OCI-M2 (cell line): ENCODE measurements around the gene GALNT17.
"Not testable (repeated sequence)": the region's sequence is repeated elsewhere in the genome, so short reads cannot be mapped to it uniquely, and the experiment has no call there.

Source experiments
- DNase-seq: peaks from one replicate; lab custom pipeline; 2025; ENCODE audit not compliant: unreplicated experiment; lab: John Stamatoyannopoulos, UW

The GALNT17 gene

DNA sequence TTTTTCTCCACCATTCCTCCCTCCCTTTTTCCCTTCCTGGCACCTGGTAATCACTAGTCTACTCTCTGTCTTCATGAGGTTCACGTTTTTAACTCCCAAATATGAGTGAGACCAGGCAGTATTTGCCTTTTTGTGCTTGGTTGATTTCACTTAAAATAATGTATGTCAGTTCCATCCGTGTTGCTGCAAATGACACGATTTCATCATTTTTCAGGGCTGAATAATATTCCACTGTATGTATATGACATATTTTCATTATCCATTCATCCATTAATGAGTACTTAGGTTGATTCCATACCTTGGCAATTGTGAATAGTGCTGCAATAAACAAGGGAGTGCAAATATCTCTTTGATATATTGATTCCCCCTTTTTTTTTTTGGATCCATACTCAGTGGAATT, 25.8 kb downstream of the GALNT17 start:
- no peak for DNase-seq

DNA sequence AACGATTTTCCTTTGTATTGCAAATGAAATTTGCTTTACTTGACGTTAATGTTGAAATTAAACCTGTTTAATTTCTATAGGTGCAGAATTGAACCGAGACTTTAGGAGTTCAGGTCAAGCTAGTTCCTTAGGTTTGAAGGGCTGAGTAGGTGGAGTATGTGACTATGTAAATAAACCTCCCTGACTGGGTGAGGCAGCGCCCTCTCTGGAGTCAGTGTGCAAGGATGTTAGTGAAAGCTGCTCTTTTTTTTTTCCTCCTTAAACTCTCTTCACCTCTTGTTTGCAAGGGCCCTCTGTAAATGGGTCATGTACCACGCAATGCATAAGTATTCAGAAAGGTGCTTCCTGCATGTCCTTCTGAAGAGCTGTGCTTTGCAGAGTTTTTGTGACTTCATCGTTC, 33.8 kb downstream of the GALNT17 start:
- DNase-seq = no peak

DNA sequence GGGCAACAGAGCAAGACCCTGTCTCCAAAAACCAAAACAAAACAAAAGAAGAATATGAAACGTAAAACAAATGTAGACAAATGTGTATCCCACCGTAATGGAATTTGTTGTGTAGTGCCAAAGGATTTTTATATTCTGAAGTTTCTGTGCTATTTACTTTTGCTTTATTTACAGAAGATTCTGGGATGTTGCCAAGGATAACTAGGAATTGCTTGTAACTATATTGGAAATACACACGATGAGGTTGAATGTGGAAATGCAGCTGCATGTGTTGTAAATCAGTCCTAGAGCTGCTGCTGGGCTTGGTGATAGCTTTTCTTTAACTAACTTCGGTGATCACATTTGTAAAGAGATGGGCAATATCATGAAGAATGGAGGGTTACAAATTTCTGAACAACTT, 39.5 kb downstream of the GALNT17 start:
- DNase-seq = no peak

DNA sequence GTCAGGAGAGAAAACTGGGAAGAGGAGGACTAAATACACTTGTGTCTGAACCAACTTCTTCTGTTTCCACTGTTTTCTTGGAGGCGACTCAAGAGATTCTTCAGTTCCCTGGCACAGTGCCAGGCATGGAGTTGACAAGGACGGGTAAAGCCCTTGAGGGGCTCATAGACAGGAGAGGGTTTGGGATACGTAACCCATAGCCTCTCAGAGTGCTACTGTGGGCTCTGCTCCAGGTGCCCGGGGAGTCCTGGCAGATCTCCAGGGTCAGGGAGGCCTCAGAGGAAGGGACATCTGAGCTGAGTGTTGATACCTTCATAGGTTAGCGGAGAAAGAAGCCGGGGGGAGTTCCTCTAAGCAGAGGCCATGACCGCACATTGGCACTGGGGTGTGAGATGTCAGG, 42.0 kb downstream of the GALNT17 start:
- no peak for DNase-seq

DNA sequence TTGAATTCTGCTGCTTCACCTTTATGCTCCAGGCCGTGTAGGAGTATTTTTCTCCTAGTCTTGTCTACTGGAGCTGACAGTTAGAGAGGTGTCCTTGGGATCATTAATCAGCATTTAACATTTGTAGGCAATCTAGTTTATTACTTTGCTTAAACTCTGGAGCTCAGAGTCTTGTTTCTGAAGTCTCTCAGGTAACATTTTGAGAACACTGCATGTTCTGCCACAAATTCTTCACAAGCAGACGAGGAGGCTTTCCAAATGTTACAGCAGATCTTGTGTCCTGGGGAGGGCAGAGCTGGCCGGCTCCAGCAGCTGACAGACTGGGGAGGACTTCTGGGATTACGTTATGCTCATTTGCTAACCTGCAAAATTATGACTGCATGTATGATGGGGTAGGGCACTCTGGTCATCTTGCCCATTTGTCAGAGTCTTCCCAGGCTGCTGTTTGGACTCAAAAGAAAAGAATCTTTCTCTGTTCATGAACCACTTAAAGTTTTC, 50.5 kb downstream of the GALNT17 start:
- DNase-seq = no peak

DNA sequence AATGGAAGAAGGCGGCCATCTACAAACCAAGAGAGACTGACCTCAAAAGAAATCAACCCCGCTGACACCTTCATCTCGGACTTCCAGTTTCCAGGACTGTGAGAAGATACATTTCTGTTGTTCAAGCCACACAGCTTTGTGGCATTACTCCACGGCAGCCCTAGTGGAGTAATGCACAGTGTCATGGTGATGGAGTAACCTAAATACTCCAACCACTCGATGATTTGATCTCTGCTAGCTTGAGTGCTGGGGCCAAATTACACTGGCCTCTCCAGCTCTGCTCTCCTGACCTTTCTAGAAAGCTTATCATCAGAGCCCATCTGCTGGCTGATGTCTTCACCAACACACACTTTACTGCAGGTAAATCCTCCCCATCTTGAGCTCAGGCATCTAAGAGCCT, 52.2 kb downstream of the GALNT17 start:
- no peak for DNase-seq

DNA sequence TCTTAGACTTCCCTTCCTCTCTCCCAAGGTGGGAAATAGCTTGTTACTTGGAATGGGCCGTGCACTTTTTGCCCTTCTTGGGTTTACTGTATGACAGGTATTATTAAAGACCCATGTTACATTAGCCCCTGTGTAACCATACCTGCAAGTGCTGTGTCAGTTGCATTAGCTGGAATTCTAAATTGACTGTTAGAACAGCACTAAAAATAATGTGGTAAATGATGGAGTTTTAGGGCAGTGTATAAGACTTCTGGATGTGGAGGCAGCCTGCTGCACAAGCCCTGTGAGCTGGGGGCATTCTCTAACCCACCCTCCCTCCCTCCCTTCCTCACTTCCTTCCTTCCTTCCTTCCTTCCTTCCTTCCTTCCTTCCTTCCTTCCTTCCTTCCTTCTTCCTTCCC, 52.7 kb downstream of the GALNT17 start:
- DNase-seq = no peak

DNA sequence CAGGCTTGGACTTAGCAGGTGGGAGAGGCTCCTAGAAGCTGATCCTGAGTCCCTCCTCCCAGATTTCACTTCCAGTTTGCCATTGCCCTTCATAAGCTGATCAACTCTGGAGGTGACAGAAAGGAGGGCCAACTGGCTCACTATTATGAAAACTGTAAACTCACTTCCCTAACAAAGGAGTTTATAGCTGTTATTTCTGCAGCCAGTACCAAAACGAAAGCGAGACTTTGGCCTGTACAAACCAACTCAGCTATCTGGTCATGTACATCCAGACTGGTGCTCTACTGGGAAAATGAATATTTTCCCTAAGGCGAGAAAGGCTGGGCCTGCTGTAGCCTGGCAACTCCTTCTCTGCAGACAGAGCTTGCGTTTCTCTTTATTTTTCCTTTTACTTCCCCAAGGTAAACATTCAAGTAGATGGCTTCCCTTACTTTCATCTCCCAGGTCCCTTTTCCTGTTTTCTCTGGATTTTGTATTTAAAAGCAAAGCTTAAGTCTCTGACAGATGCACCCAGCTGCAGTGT, 54.7 kb downstream of the GALNT17 start:
- no peak for DNase-seq

DNA sequence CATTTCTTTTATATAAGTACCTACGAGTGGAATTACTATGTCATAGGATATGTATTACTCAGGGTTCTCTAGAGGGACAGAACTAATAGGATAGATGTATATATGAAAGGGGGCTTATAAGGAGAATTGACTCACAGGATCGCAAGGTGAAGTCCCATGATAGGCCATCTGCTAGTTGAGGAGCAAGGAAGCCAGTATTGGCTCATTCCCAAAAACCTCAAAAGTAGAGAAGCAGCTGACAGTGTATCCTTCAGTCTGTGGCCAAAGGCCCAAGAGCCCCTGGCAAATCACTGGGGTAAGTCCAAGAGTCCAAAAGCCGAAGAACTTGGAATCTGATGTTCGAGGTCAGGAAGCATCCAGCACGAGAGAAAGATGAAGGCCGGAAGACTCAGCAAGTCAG, 59.8 kb downstream of the GALNT17 start:
- no peak for DNase-seq

DNA sequence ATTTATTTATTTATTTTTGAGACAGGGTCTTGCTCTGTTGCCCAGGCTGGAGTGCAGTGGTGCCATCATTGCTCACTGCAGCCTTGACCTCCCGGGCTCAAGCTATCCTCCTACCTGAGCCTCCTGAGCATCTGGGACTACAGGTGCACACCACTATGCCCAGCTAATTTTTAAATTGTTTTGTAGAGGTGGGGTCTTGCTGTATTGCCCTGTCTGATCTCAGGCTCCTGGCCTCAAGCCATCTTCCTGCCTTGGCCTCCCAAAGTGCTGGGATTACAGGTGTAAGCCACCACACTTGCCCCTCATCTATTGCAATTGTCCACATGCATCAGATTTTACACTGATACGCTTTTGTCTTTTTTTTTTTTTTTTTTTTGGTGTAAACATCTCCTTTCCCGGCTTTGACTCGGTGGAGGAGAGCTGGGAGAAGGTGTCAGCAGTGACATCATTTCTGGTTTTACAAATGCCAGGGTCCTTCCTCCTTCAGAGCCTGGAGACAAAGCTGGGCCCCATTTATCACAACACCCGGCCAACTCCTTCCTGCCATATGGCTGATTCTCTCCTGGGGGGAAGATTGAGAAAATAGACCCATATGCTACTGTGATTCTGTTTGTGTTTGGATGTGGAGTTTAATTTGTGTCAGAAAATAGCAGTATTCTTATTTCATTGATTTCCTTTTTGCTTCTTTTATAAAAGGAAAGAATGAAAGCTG, 61.3 kb downstream of the GALNT17 start:
- DNase-seq = no peak

DNA sequence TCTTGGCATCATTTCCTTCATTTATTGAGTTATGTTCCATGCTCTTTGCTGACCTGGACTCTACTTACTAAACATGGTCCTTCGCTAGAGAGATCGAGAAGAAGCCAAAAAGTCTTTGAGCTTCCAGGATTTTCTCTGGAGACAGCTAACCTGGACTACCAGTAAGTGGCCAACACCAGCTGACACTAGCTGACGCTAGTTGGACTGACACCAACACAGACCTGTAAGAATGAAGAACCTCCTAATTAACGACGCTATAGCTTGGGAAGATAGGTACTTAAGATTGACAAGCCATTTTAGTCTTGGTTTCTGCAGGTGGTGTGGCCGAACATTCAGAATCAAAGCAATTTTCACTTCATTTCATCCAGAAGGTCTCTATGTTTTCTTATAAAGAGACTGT, 66.4 kb downstream of the GALNT17 start:
- DNase-seq = no peak

DNA sequence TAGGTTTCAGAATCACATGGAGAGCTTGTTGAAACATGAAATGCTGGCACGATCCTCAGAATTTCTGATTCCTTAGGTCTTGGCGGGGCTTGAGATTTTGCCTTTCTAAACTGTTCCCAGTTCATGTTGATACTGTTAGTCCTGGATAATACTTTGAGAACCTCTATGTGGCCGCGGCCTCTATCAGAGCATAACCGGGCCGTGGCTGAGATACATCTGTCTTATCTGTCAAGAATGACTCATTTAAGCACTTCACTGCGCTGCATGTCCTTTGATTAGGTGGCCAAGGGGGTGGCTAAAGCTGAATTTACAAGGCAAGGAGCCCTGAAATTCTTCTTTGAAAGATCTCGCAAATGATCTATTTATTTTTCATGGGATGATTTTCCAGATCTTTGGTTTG, 66.9 kb downstream of the GALNT17 start:
- no peak for DNase-seq

DNA sequence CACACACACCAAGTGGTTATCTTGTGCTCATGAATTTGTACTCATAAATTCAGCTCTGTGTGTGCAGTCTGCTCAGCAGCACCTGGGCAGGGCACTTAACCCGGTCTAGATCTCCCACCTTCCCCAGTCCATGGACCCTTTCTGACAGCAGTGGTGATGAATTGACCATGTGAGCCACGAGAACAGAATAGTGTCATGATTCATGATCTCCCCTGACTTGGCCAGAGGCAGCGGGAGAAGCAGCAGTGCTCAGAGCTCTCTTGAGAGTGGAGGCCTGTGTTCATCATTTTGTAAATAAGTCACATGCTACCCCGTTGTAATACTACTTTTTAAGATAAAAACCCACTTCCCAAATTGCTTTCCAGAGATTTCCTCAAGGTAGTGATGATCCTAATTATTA, 74.2 kb downstream of the GALNT17 start:
- DNase-seq = no peak

DNA sequence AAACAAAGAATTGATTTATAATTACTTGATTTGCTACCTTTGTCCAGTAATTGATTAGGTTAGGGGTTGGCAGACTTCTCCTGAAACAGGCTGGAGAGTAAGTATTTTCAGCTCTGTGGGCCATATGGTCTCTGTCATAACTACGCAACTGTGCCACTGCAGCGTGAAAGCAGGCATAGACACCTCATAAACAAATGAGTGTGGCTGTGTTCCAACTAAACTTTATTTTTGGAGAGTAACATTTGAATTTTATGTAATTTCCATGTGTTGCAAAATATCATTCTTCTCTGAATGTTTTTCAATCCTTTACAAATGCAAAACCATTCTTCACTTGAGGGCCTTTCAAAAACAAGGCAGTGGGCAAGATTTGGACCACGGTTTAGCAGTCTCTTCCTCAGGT, 76.9 kb downstream of the GALNT17 start:
- no peak for DNase-seq

DNA sequence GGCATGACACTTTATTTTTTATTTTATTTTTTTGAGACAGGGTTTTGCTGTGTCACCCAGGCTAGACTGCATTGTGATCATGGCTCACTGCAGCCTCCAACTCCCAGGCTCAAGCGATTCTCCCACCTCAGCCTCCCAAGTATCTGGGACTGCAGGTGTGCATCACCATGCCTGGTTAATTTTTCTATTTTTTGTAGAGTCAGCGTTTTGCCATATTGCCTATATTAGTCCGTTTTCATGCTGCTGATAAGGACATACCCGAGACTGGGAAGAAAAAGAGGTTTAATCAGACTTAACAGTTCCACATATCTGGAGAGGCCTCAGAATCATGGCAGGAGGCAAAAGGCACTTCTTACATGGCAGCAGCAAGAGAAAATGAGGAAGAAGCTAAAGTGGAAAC, 77.5 kb downstream of the GALNT17 start:
- not testable (repeated sequence) for DNase-seq

DNA sequence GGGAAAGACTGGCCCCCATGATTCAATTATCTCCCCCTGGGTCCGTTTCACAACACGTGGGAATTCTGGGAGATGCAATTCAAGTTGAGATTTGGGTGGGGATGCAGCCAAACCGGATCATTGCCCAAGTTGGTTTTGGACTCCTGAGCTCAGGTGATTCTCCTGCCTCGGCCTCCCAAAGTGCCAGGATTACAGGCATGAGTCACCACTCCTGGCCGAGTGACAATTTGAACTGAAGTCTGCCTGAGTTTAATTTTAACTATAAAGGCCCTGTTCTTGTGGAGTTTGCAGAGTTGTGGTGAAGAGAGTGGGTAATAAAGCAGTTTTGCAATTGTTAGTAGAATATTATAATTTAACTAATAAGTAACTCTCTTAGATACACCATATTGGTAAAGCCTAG, 78.3 kb downstream of the GALNT17 start:
- DNase-seq = no peak

DNA sequence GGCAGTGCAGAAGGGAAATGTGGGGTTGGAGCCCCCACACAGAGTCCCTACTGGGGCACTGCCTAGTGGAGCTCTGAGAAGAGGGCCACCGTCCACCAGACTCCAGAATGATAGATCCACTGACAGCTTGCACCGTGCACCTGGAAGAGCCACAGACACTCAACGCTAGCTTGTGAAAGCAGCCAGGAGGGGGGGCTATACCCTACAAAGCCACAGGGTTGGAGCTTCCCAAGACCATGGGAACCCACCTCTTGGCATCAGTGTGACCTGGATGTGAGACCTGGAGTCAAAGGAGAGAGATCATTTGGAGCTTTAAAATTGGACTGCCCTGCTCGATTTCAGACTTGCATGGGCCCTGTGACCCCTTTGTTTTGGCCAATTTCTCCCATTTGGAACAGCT, 80.5 kb downstream of the GALNT17 start:
- DNase-seq = not testable (repeated sequence)

DNA sequence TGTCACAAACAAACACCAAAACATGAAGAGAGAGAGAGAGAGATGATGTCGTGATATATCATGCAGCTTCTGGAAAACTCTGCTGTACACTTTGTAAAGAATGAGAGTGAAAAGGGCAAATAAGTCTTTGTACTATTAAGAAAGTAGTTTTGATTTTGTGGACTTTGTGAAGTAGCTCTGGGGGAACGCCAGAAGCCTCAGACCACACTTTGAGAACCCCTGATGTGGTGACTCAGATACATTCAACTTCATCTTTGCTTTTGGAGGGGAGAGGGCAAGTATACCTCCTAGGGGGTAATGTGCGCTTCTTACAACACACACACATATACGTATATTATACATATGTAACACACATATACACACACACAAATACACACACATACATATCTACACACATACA, 84.3 kb downstream of the GALNT17 start:
- DNase-seq = no peak

DNA sequence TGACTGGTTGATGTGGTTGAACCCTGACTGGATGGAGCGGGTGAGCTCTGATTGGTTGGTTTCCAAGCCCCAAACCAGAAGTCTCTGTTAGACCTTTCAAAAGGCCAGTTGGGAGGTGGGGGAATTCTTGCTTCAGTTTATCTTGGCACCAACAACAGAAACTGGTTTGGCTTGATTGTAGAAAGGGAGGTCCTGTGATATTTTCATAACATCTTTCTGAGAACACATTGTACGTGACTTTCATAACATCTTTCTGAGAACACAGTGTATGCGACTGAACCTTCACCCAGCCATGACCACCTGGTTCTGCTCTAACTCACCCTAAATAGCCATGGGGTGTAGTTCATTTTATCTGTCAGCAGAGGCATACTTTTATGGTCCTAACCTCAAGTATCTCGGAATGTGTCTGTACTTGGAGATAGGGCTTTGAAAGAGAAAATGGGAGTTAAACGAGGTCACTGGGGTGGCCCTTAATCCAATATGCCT, 88.3 kb downstream of the GALNT17 start:
- DNase-seq = no peak

DNA sequence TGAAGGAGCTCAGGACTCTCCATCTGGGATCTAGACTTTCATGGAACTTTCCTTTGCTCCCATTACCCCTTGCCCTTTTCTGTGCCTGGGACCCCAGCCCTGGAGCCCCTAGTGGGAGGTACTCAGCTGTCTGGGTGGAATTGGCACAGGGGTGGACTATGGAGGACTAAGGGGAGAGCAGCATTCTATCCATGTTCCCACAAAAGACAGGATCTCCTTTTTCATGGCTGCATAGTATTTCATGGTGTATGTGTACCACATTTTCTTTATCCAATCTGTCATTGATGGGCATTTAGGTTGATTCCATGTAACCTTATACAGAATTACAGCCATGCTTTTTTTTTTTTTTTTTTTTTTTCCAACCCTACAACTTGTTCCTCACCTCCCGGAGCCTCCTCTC, 89.1 kb downstream of the GALNT17 start:
- DNase-seq = no peak

DNA sequence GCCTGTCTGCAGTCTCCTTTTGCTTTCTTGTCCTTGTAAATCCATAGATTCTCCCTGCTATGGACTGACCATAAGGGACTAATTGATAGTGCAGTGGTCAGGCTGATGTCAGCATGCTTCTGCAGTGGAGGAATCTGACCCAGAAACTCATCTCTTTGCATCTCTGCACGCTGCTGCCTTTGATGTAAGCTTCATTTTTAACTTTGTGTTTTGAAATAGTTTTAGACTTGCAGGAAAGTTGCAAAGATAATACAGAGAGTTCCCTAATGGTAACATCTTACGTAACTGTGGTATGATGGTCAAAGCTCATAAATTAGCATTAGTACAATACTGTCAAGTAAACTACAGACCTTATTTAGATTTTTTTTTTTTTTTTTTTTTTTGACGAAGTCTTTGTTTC, 89.6 kb downstream of the GALNT17 start:
- DNase-seq = no peak

DNA sequence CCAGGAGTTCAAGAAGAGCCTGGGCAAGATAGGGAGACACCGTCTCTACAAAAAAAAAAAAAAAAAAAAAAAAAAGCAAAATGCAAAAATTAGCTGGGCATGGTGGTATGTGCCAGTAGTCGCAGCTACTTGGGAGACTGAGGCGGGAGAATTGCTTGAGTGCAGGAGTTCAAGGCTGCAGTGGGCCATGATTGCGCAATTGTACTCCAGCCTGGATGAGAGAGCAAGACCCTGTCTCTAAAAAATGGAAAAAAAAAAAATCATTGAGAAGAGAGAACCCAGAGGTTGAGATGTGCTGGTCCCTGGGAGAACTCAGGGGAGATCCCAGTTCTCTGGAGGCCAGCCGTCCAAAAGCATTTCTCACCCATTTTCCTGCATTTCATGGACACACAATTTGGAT, 95.2 kb downstream of the GALNT17 start:
- no peak for DNase-seq

DNA sequence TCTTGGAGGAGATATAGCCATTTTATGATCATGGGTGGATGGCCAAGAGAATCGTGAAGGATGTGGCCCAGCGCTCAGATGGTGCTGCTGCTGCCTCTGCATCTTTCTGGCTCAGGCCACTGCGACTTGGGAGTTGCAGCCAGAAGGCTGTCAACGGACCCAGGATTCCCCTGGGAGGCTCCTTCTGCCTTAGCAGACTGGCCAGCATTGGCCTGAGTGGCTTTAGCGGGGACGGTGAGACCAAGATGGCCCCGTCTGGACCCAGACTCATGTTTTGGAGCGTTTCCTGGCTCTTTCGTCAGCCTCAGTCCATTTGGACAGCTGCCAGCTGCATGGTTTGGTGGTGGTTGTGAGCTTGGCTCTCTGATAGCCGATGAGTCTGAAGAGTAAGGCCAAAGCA, 97.2 kb downstream of the GALNT17 start:
- no peak for DNase-seq
